SK-N-SH (cell line): Measurements from ENCODE around the gene UBE2E2.

Experiments
- CHD2 ChIP-seq: fragments of 150-350 bp; IDR thresholded peaks from 2 replicates; pipeline ENCODE4 v1.6.1; 2018; ENCODE audit warnings: low read length; ENCODE audit not compliant: partially characterized antibody
- CTCF ChIP-seq: fragments of 200-600 bp; sonication (generic); IDR thresholded peaks from 2 replicates; pipeline ENCODE4 v1.6.1; 2017; ENCODE audit warnings: antibody characterized with exemption, mild to moderate bottlenecking, moderate library complexity
- FOSL2 ChIP-seq: IDR thresholded peaks from 2 replicates; pipeline ENCODE4 v1.4.0; 2012; ENCODE audit warnings: low read depth, mild to moderate bottlenecking, moderate library complexity, borderline replicate concordance
- JUND ChIP-seq: IDR thresholded peaks from 2 replicates; pipeline ENCODE4 v1.4.0; 2012
- RAD21 ChIP-seq: IDR thresholded peaks from 2 replicates; pipeline ENCODE4 v1.6.1; 2012; ENCODE audit warnings: mild to moderate bottlenecking, low read length
- TAF1 ChIP-seq: IDR thresholded peaks from 2 replicates; pipeline ENCODE4 v1.6.1; 2012; ENCODE audit warnings: low read depth, mild to moderate bottlenecking, low read length, moderate library complexity, borderline replicate concordance
- TEAD4 ChIP-seq: IDR thresholded peaks from 2 replicates; pipeline ENCODE4 v1.4.0; 2012; ENCODE audit warnings: mild to moderate bottlenecking, borderline replicate concordance; ENCODE audit not compliant: insufficient read depth
- TF ChIP-seq, protein P1 (sequence below): IDR thresholded peaks from 2 replicates; pipeline ENCODE4 v1.4.0; 2012; ENCODE audit warnings: low read depth

DNA sequence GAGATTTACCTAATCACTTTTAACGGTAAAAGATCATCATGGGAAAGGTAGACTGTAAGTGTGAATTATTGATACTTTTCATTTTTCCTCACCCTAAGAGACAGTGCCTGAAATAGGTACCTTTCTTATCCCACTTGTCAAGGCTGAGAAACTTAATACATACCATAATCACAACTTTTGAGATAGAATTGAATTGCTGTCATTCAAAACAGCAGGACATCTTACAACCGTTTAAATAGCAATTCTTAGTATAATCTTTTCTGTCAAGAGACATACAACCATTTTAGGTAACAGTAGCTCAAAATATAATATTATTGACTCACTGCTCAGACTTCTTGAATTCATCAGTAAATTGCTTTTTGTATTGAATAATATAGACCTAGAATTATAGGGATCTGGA, 10.7 kb downstream of the UBE2E2 start:
- TF ChIP-seq, protein P1, sequence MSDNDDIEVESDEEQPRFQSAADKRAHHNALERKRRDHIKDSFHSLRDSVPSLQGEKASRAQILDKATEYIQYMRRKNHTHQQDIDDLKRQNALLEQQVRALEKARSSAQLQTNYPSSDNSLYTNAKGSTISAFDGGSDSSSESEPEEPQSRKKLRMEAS, result no peak
- TF ChIP-seq CTCF, result no peak
- no peak for TF ChIP-seq JUND
- TF ChIP-seq TEAD4, result no peak
- TF ChIP-seq RAD21, result no peak
- TF ChIP-seq CHD2, result no peak
- no peak for TF ChIP-seq TAF1
- no peak for TF ChIP-seq FOSL2
